DOHH2 (cell line): ENCODE measurements around the gene CNOT3.

Experiments
- CTCF ChIP-seq: fragments of 200-600 bp; sonication (generic); IDR thresholded peaks from one replicate; pipeline ENCODE4 v1.5.1; 2014; ENCODE audit warnings: antibody characterized with exemption, mild to moderate bottlenecking, low read depth, low read length; ENCODE audit not compliant: poor library complexity, severe bottlenecking
- EZH2phosphoT487 ChIP-seq: fragments of 200-600 bp; sonication (generic); IDR thresholded peaks from 2 replicates; pipeline ENCODE4 v1.6.1; 2017; ENCODE audit warnings: borderline replicate concordance, mild to moderate bottlenecking, antibody characterized with exemption, low read length, moderate library complexity, mixed read lengths

GRCh38 chr19:54173951-54174834 is 36.6 kb downstream of the CNOT3 start:
- TF ChIP-seq CTCF (no peak), EZH2phosphoT487 (no peak)
